ENCODE measurements around the gene PEX6.
A peak's percentile ranks its signal among the peaks of the same experiment; 100 is the strongest.

Gene PEX6

GRCh38 chr6:42978839-42979522, at the start of gene PEX6:
Gene PEX6, minus strand, starts transcription at chr6:42979181. Its CDS starts 31 bp downstream, at chr6:42979150.
- Histone ChIP-seq H3K27me3 (ENCODE audit: control insufficient read depth in 1 of 2, insufficient read depth in 2 of 2, low read length in 2 of 2) (no peaks in the 10 kb centered on the region), H3K4me3 (ENCODE audit: low read depth in 1 of 2, low read length in 2 of 2) (peak within 1 kb of the TSS; percentile 68 to 72), H3K36me3 (ENCODE audit: control insufficient read depth in 1 of 2, insufficient read depth in 2 of 2, low read length in 2 of 2) (peaks cover 0 to 2% of the 10 kb centered on the region in 2 donors), H3K9ac (ENCODE audit: low read depth in 1 of 2, low read length in 2 of 2) (peak within 1 kb of the TSS; percentile 45 to 70), H3K4me1 (ENCODE audit: control insufficient read depth in 1 of 2, insufficient read depth in 2 of 2, low read length in 2 of 2) (peaks cover 19 to 23% of the 10 kb centered on the region in 2 donors), H3K9me3 (ENCODE audit: control insufficient read depth in 1 of 2, low read length in 2 of 2) (no peaks in the 10 kb centered on the region), H3K27ac (ENCODE audit: low read depth, low read length) (peak within 1 kb of the TSS; percentile 74)

GRCh38 chr6:43026365-43026764, 47.4 kb upstream of the PEX6 start:
- peaks cover 0 to 9% of the 10 kb centered on the region in 2 donors for H3K4me1 ChIP-seq (ENCODE audit: control insufficient read depth in 1 of 2, insufficient read depth in 2 of 2, low read length in 2 of 2)
- H3K9ac ChIP-seq (ENCODE audit: low read depth in 1 of 2, low read length in 2 of 2) = no peak overlapping the region
- H3K9me3 ChIP-seq (ENCODE audit: control insufficient read depth in 1 of 2, low read length in 2 of 2) = no peaks in the 10 kb centered on the region
- no peaks in the 10 kb centered on the region for H3K27me3 ChIP-seq (ENCODE audit: control insufficient read depth in 1 of 2, insufficient read depth in 2 of 2, low read length in 2 of 2)
- peaks cover 32 to 60% of the 10 kb centered on the region in 2 donors for H3K36me3 ChIP-seq (ENCODE audit: control insufficient read depth in 1 of 2, insufficient read depth in 2 of 2, low read length in 2 of 2)
- H3K27ac ChIP-seq (ENCODE audit: low read depth, low read length) = no peak overlapping the region
- H3K4me3 ChIP-seq (ENCODE audit: low read depth in 1 of 2, low read length in 2 of 2) = no peak overlapping the region

GRCh38 chr6:43024436-43024835, 45.5 kb upstream of the PEX6 start:
- H3K4me3 ChIP-seq (ENCODE audit: low read depth in 1 of 2, low read length in 2 of 2) = no peak overlapping the region
- H3K9ac ChIP-seq (ENCODE audit: low read depth in 1 of 2, low read length in 2 of 2) = no peak overlapping the region
- H3K9me3 ChIP-seq (ENCODE audit: control insufficient read depth in 1 of 2, low read length in 2 of 2) = no peaks in the 10 kb centered on the region
- peaks cover 6 to 17% of the 10 kb centered on the region in 2 donors for H3K4me1 ChIP-seq (ENCODE audit: control insufficient read depth in 1 of 2, insufficient read depth in 2 of 2, low read length in 2 of 2)
- no peaks in the 10 kb centered on the region for H3K27me3 ChIP-seq (ENCODE audit: control insufficient read depth in 1 of 2, insufficient read depth in 2 of 2, low read length in 2 of 2)
- H3K27ac ChIP-seq (ENCODE audit: low read depth, low read length) = no peak overlapping the region
- peaks cover 30 to 57% of the 10 kb centered on the region in 2 donors for H3K36me3 ChIP-seq (ENCODE audit: control insufficient read depth in 1 of 2, insufficient read depth in 2 of 2, low read length in 2 of 2)

- Histone ChIP-seq H3K36me3 (ENCODE audit: control insufficient read depth in 1 of 2, insufficient read depth in 2 of 2, low read length in 2 of 2) (peaks cover 36 to 52% of the 10 kb centered on the region in 2 donors), H3K4me1 (ENCODE audit: control insufficient read depth in 1 of 2, insufficient read depth in 2 of 2, low read length in 2 of 2) (peaks cover 10 to 21% of the 10 kb centered on the region in 2 donors)
These were observed 42.5 kb upstream of the PEX6 start, which contains the start of gene RRP36 for GRCh38 chr6:43021270-43022047. Gene RRP36, plus strand, starts transcription at chr6:43021623. Its CDS starts 32 bp downstream, at chr6:43021655.

DNA sequence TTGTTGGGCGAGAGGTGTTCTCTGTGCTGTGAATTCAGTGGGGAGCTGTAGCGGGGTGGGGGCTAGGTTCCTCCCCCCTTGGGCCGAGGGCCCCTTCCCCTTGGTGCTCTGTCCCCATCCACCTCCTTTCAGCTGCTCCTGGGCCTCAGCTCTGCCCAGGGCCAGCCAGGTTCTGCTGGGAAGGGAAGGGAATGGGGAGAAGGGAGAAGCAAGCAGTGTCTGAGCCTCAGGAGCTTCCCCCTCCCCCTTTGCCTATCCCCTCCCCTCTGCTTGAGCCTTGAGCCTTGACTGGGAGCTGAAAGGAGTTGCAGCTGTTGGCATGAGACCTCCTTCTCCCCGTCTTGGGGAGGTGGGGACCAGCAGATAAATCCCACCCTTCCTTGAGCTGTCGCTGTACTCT, 41.9 kb upstream of the PEX6 start:
- Histone ChIP-seq H3K9ac (ENCODE audit: low read depth in 1 of 2, low read length in 2 of 2) (peak overlapping the region; percentile 40 to 51), H3K9me3 (ENCODE audit: control insufficient read depth in 1 of 2, low read length in 2 of 2) (no peaks in the 10 kb centered on the region), H3K4me1 (ENCODE audit: control insufficient read depth in 1 of 2, insufficient read depth in 2 of 2, low read length in 2 of 2) (peaks cover 12 to 27% of the 10 kb centered on the region in 2 donors), H3K27ac (ENCODE audit: low read depth, low read length) (no peak overlapping the region), H3K36me3 (ENCODE audit: control insufficient read depth in 1 of 2, insufficient read depth in 2 of 2, low read length in 2 of 2) (peaks cover 34 to 45% of the 10 kb centered on the region in 2 donors), H3K4me3 (ENCODE audit: low read depth in 1 of 2, low read length in 2 of 2) (peak overlapping the region; percentile 96 to 98), H3K27me3 (ENCODE audit: control insufficient read depth in 1 of 2, insufficient read depth in 2 of 2, low read length in 2 of 2) (no peaks in the 10 kb centered on the region)

More at GRCh38 chr6:43021270-43022047, 42.5 kb upstream of the PEX6 start, which contains the start of gene RRP36:
- Histone ChIP-seq H3K9ac (ENCODE audit: low read depth in 1 of 2, low read length in 2 of 2) (peak within 1 kb of the TSS; percentile 68 to 86), H3K9me3 (ENCODE audit: control insufficient read depth in 1 of 2, low read length in 2 of 2) (no peaks in the 10 kb centered on the region), H3K4me3 (ENCODE audit: low read depth in 1 of 2, low read length in 2 of 2) (peak within 1 kb of the TSS; percentile 96 to 98), H3K27me3 (ENCODE audit: control insufficient read depth in 1 of 2, insufficient read depth in 2 of 2, low read length in 2 of 2) (no peaks in the 10 kb centered on the region), H3K27ac (ENCODE audit: low read depth, low read length) (peak within 1 kb of the TSS; percentile 73)

- H3K27me3 ChIP-seq (ENCODE audit: control insufficient read depth in 1 of 2, insufficient read depth in 2 of 2, low read length in 2 of 2) = no peaks in the 10 kb centered on the region
- H3K27ac ChIP-seq (ENCODE audit: low read depth, low read length) = no peak overlapping the region
- H3K4me3 ChIP-seq (ENCODE audit: low read depth in 1 of 2, low read length in 2 of 2) = no peak overlapping the region
- no peak overlapping the region for H3K9ac ChIP-seq (ENCODE audit: low read depth in 1 of 2, low read length in 2 of 2)
- H3K4me1 ChIP-seq (ENCODE audit: control insufficient read depth in 1 of 2, insufficient read depth in 2 of 2, low read length in 2 of 2) = peaks cover 15 to 30% of the 10 kb centered on the region in 2 donors
- H3K36me3 ChIP-seq (ENCODE audit: control insufficient read depth in 1 of 2, insufficient read depth in 2 of 2, low read length in 2 of 2) = peaks cover 33 to 41% of the 10 kb centered on the region in 2 donors
- no peaks in the 10 kb centered on the region for H3K9me3 ChIP-seq (ENCODE audit: control insufficient read depth in 1 of 2, low read length in 2 of 2)
These were observed 41.2 kb upstream of the PEX6 start for GRCh38 chr6:43020052-43020705.

GRCh38 chr6:43019152-43019551, 40.2 kb upstream of the PEX6 start:
- H3K9ac ChIP-seq (ENCODE audit: low read depth in 1 of 2, low read length in 2 of 2) = no peak overlapping the region

DNA sequence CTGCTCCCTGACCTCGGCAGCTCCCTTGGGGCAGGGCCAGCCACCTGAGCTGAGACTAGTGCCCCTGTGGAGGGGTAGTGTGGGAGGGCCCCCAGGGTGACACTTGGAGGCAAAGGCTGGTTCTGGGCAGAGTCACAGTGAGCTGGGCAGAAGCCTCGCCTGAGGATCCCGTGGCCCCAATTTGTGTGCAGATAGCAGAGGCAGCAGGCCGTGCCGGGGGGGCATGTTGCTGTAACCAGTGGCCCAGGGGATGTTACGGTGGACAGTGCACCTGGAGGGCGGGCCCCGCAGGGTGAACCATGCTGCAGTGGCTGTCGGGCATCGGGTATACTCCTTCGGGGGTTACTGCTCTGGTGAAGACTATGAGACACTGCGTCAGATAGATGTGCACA, 38.0 kb upstream of the PEX6 start:
- Histone ChIP-seq H3K9ac (ENCODE audit: low read depth in 1 of 2, low read length in 2 of 2) (no peak overlapping the region), H3K4me3 (ENCODE audit: low read depth in 1 of 2, low read length in 2 of 2) (no peak overlapping the region), H3K4me1 (ENCODE audit: control insufficient read depth in 1 of 2, insufficient read depth in 2 of 2, low read length in 2 of 2) (peaks cover 33 to 42% of the 10 kb centered on the region in 2 donors), H3K36me3 (ENCODE audit: control insufficient read depth in 1 of 2, insufficient read depth in 2 of 2, low read length in 2 of 2) (peaks cover 31 to 33% of the 10 kb centered on the region in 2 donors), H3K27ac (ENCODE audit: low read depth, low read length) (no peak overlapping the region), H3K9me3 (ENCODE audit: control insufficient read depth in 1 of 2, low read length in 2 of 2) (no peaks in the 10 kb centered on the region), H3K27me3 (ENCODE audit: control insufficient read depth in 1 of 2, insufficient read depth in 2 of 2, low read length in 2 of 2) (no peaks in the 10 kb centered on the region)

More at GRCh38 chr6:43019152-43019551, 40.2 kb upstream of the PEX6 start:
- Histone ChIP-seq H3K4me3 (ENCODE audit: low read depth in 1 of 2, low read length in 2 of 2) (no peak overlapping the region), H3K4me1 (ENCODE audit: control insufficient read depth in 1 of 2, insufficient read depth in 2 of 2, low read length in 2 of 2) (peaks cover 22 to 38% of the 10 kb centered on the region in 2 donors), H3K9me3 (ENCODE audit: control insufficient read depth in 1 of 2, low read length in 2 of 2) (no peaks in the 10 kb centered on the region), H3K36me3 (ENCODE audit: control insufficient read depth in 1 of 2, insufficient read depth in 2 of 2, low read length in 2 of 2) (peaks cover 26 to 31% of the 10 kb centered on the region in 2 donors), H3K27ac (ENCODE audit: low read depth, low read length) (no peak overlapping the region), H3K27me3 (ENCODE audit: control insufficient read depth in 1 of 2, insufficient read depth in 2 of 2, low read length in 2 of 2) (no peaks in the 10 kb centered on the region)

- Histone ChIP-seq H3K4me3 (ENCODE audit: low read depth in 1 of 2, low read length in 2 of 2) (no peak overlapping the region), H3K27ac (ENCODE audit: low read depth, low read length) (no peak overlapping the region), H3K27me3 (ENCODE audit: control insufficient read depth in 1 of 2, insufficient read depth in 2 of 2, low read length in 2 of 2) (no peaks in the 10 kb centered on the region), H3K9me3 (ENCODE audit: control insufficient read depth in 1 of 2, low read length in 2 of 2) (no peaks in the 10 kb centered on the region), H3K4me1 (ENCODE audit: control insufficient read depth in 1 of 2, insufficient read depth in 2 of 2, low read length in 2 of 2) (peaks cover 33 to 42% of the 10 kb centered on the region in 2 donors), H3K9ac (ENCODE audit: low read depth in 1 of 2, low read length in 2 of 2) (no peak overlapping the region), H3K36me3 (ENCODE audit: control insufficient read depth in 1 of 2, insufficient read depth in 2 of 2, low read length in 2 of 2) (peaks cover 33 to 39% of the 10 kb centered on the region in 2 donors)
These were observed 37.4 kb upstream of the PEX6 start for GRCh38 chr6:43016176-43016942.

All from duodenal mucosa (tissue), 2 donors.